Testis (tissue), 3 donors: Measurements from ENCODE around the gene BEST1. TPM values are rescaled to one million over a fixed set of nuclear protein-coding genes. Genes with fewer than 3 reads are reported as not detected.

Experiments used
- DNase-seq: peaks from one replicate; pipeline ENCODE4 v3.0.0-alpha.2; 2019
- H3K27ac ChIP-seq, 2 donors: fragments of 200-600 bp; sonication (generic); one replicate each; pipeline ENCODE4 v1.5.1; 2019
- H3K27me3 ChIP-seq: fragments of 200-600 bp; sonication (generic); one replicate; pipeline ENCODE4 v1.5.1; 2019
- H3K36me3 ChIP-seq: fragments of 200-600 bp; sonication (generic); one replicate; pipeline ENCODE4 v1.5.1; 2017; ENCODE audit warnings: low read depth; ENCODE audit errors: missing control alignments
- H3K4me1 ChIP-seq: fragments of 200-600 bp; sonication (generic); one replicate; pipeline ENCODE4 v1.5.1; 2019
- H3K4me3 ChIP-seq, 2 donors: fragments of 200-600 bp; sonication (generic); one replicate each; pipeline ENCODE4 v1.5.1; 2017 to 2019
- H3K9me3 ChIP-seq: fragments of 200-600 bp; sonication (generic); one replicate; pipeline ENCODE4 v1.5.1; 2017
- CTCF ChIP-seq, 3 experiments: fragments of 450-650 bp in 2 of 3; fragments of 200-600 bp in 1 of 3; sonication (generic) in 1 of 3; IDR thresholded peaks; one replicate each; pipeline ENCODE4 v1.5.1; 2016 to 2019; ENCODE audit warnings: antibody characterized with exemption in 3 of 3, mild to moderate bottlenecking in 2 of 3, moderate library complexity in 1 of 3
- POLR2A ChIP-seq: fragments of 450-650 bp; IDR thresholded peaks from one replicate; pipeline ENCODE4 v1.6.1; 2017; ENCODE audit warnings: antibody characterized with exemption, mild to moderate bottlenecking, moderate library complexity
- WGBS, 2 donors: methylation state at CpG; one replicate each; pipeline ENCODE4 v1.1.5; 2018; 5-methylcytosine and 5-hydroxymethylcytosine counted together
- intact Hi-C: fragments of 100-400 bp; cut with DNase I; formaldehyde crosslinking; loops from one replicate; pipeline ENCODE4 v1.15.1; 2023; ENCODE audit warnings: low total_unique reads
- polyA plus RNA-seq: library from polyadenylated mRNA; stranded (reverse); fragments of 350-450 nt; fragmentation: Illumina TruSeq; extraction: RNeasy Lipid Tissue Mini Kit (QIAGEN cat#74804); gene quantifications from one replicate; pipeline ENCODE4 v1.2.3, GENCODE V29; 2014; ENCODE audit warnings: low read depth, low replicate concordance; ENCODE audit not compliant: insufficient read depth
- total RNA-seq, 2 donors: library from RNA; depleted of rRNA; stranded (reverse); fragments of >200 nt; gene quantifications; one replicate each; pipeline ENCODE4 v1.2.3, GENCODE V29; 2016

The BEST1 gene
- total and polyA plus RNA-seq, 3 donors from 2014 or later: 9.2 to 33.4 (median 21.0) TPM

- peak; percentile 44 for DNase-seq
- no peaks in the 10 kb centered on the region for H3K27me3 ChIP-seq
- H3K4me1 ChIP-seq: peaks cover 34% of the 10 kb centered on the region
- peak overlapping the region in 1 of 2 donors; percentile 26 for H3K27ac ChIP-seq
- no peaks in the 10 kb centered on the region for H3K9me3 ChIP-seq
- 37 to 41% methylated on average over 2 of the region's 2 CpGs for WGBS, 2 donors
- intact Hi-C loops: no loop called here
- H3K4me3 ChIP-seq: no peak overlapping the region
- TF ChIP-seq POLR2A (no peak), CTCF (IDR thresholded peaks at IDR 0.05) (no peak)
- no peaks in the 10 kb centered on the region for H3K36me3 ChIP-seq
These were observed 54.3 kb downstream of the BEST1 start for GRCh38 chr11:62004473-62004872.

GRCh38 chr11:62008193-62008592 lies 58.0 kb downstream of the BEST1 start:
- Histone ChIP-seq H3K4me3 (no peak overlapping the region), H3K27ac (no peak overlapping the region), H3K9me3 (no peaks in the 10 kb centered on the region), H3K36me3 (no peaks in the 10 kb centered on the region), H3K27me3 (no peaks in the 10 kb centered on the region), H3K4me1 (peaks cover 14% of the 10 kb centered on the region)
- WGBS, 2 donors: 93 to 98% methylated on average over 1 of the region's 1 CpG
- intact Hi-C loops: no loop called here
- TF ChIP-seq POLR2A (no peak), CTCF (IDR thresholded peaks at IDR 0.05) (no peak)
- DNase-seq: no peak

- Histone ChIP-seq H3K27me3 (no peaks in the 10 kb centered on the region), H3K27ac (no peak overlapping the region), H3K4me1 (no peaks in the 10 kb centered on the region), H3K4me3 (no peak overlapping the region), H3K9me3 (no peaks in the 10 kb centered on the region), H3K36me3 (no peaks in the 10 kb centered on the region)
- intact Hi-C loops: no loop called here
- no peak for DNase-seq
- TF ChIP-seq CTCF (IDR thresholded peaks at IDR 0.05): no peak
- no peak for TF ChIP-seq POLR2A
- 96 to 99% methylated on average over 4 of the region's 4 CpGs for WGBS, 2 donors
These were observed 60.9 kb downstream of the BEST1 start for GRCh38 chr11:62010935-62011528.

DNA sequence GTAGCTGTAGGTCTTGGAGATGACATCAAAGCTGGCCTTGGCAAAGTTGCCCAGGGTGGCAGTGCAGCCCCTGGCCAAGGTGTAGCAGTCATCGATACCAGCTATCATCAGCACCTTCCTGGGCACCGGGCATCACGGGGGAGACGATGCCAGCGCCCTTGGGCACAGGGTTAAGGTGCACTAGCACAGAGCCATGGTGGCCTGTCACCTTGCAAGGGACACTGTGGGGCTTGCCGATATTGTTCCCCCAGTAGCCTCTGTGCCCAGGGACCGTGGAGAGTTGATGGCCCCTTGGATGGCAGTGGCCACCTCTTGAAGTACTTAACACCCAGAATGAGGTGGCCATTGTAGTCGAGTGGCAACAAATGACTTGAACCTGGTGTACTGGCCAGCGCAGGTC lies 61.7 kb downstream of the BEST1 start:
- intact Hi-C loops: no loop called here
- Histone ChIP-seq H3K4me1 (no peaks in the 10 kb centered on the region), H3K27ac (no peak overlapping the region), H3K4me3 (no peak overlapping the region), H3K36me3 (no peaks in the 10 kb centered on the region), H3K9me3 (no peaks in the 10 kb centered on the region), H3K27me3 (no peaks in the 10 kb centered on the region)
- no peak for DNase-seq
- WGBS, 2 donors: 94 to 97% methylated on average over 3 to 9 of the region's 9 CpGs
- TF ChIP-seq CTCF (IDR thresholded peaks at IDR 0.05) (no peak), POLR2A (no peak)

GRCh38 chr11:62012451-62012831 lies 62.3 kb downstream of the BEST1 start:
- no peak for DNase-seq
- no peak overlapping the region for H3K4me3 ChIP-seq
- 68 to 96% methylated on average over 3 of the region's 3 CpGs for WGBS, 2 donors
- no peaks in the 10 kb centered on the region for H3K27me3 ChIP-seq
- TF ChIP-seq CTCF (IDR thresholded peaks at IDR 0.05) (no peak), POLR2A (no peak)
- no peaks in the 10 kb centered on the region for H3K9me3 ChIP-seq
- no peaks in the 10 kb centered on the region for H3K36me3 ChIP-seq
- no peaks in the 10 kb centered on the region for H3K4me1 ChIP-seq
- intact Hi-C loops: no loop called here
- H3K27ac ChIP-seq: no peak overlapping the region
